MM.1S (cell line): ENCODE data around the gene DCPS.

Experiments
- DNase-seq: peaks from one replicate; pipeline ENCODE4 v3.0.0-alpha.2; 2015
- H2AFZ ChIP-seq: fragments of 300-600 bp; sonication (generic); 2 replicates; pipeline ENCODE4 v1.6.0; 2016; ENCODE audit warnings: antibody characterized with exemption, low read length
- H3F3A ChIP-seq: fragments of 300-600 bp; sonication (generic); 2 replicates; pipeline ENCODE4 v1.6.1; 2016; ENCODE audit warnings: mild to moderate bottlenecking, antibody characterized with exemption, low read length, moderate library complexity, mixed read lengths; ENCODE audit not compliant: insufficient read depth
- H3K27ac ChIP-seq: fragments of 300-600 bp; sonication (generic); 2 replicates; pipeline ENCODE4 v1.5.1; 2016; ENCODE audit warnings: mild to moderate bottlenecking, low read length
- H3K27me3 ChIP-seq: fragments of 300-600 bp; sonication (generic); replicated peaks from 2 replicates; pipeline ENCODE4 v1.6.0; 2016; ENCODE audit warnings: low read length; ENCODE audit not compliant: insufficient read depth
- H3K36me3 ChIP-seq: fragments of 300-600 bp; sonication (generic); replicated peaks from 2 replicates; pipeline ENCODE4 v1.6.1; 2016; ENCODE audit warnings: mild to moderate bottlenecking, low read length, mixed read lengths; ENCODE audit not compliant: insufficient read depth
- H3K4me1 ChIP-seq: fragments of 300-600 bp; sonication (generic); 2 replicates; pipeline ENCODE4 v1.6.1; 2016; ENCODE audit warnings: low read length, mixed read lengths
- H3K4me2 ChIP-seq: fragments of 300-600 bp; sonication (generic); 2 replicates; pipeline ENCODE4 v1.6.0; 2016; ENCODE audit warnings: low read depth, low read length
- H3K4me3 ChIP-seq: fragments of 300-600 bp; sonication (generic); 2 replicates; pipeline ENCODE4 v1.5.1; 2016; ENCODE audit warnings: low read length, mixed read lengths
- H3K79me2 ChIP-seq: fragments of 300-600 bp; sonication (generic); 2 replicates; pipeline ENCODE4 v1.6.1; 2016; ENCODE audit warnings: mixed run types, low read length, mixed read lengths
- H3K9ac ChIP-seq: fragments of 300-600 bp; sonication (generic); 2 replicates; pipeline ENCODE4 v1.6.1; 2016; ENCODE audit warnings: low read length, mixed read lengths
- H3K9me2 ChIP-seq: fragments of 300-600 bp; sonication (generic); replicated peaks from 2 replicates; pipeline ENCODE4 v1.6.1; 2016; ENCODE audit warnings: mild to moderate bottlenecking, low read length, mixed read lengths; ENCODE audit not compliant: insufficient read depth
- H3K9me3 ChIP-seq: fragments of 300-600 bp; sonication (generic); replicated peaks from 2 replicates; pipeline ENCODE4 v1.6.1; 2016; ENCODE audit warnings: mild to moderate bottlenecking, low read length, mixed read lengths; ENCODE audit not compliant: insufficient read depth
- H4K20me1 ChIP-seq: fragments of 300-600 bp; sonication (generic); 2 replicates; pipeline ENCODE4 v1.6.1; 2016; ENCODE audit warnings: mild to moderate bottlenecking, low read length, moderate library complexity, mixed read lengths; ENCODE audit not compliant: insufficient read depth
- CTCF ChIP-seq: fragments of 300-600 bp; sonication (generic); IDR thresholded peaks from 2 replicates; pipeline ENCODE4 v1.5.1; 2016; ENCODE audit warnings: antibody characterized with exemption, low read length, mixed read lengths
- EZH2 ChIP-seq: fragments of 300-600 bp; sonication (generic); optimal IDR thresholded peaks from 2 replicates; pipeline ENCODE3; 2017; ENCODE audit warnings: low read depth, mild to moderate bottlenecking, antibody characterized with exemption, low read length, mixed read lengths
- EZH2phosphoT487 ChIP-seq: fragments of 300-600 bp; sonication (generic); IDR thresholded peaks from 2 replicates; pipeline ENCODE4 v1.6.1; 2018; ENCODE audit warnings: antibody characterized with exemption, low read length

Gene DCPS

DNA sequence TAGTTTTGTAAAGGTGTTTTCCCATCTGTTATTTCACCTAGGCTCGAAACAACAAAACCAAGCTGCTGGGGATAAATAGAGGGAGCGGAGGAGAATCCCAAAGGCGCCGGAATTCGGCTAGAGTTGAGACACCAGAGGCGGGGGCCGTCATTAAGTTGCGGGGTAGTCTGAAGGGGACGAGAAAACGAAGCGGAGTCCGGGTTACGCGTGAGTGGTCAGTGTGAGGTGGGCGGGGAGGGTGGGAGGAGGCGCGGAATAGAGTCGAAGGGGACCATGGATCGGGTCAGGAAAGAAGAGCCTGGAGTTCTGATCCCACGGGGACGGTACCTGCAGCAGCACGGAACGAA, 35.5 kb upstream of the DCPS start:
- peak; percentile 9 for DNase-seq
- no peaks in the 10 kb centered on the region for H4K20me1 ChIP-seq
- H3K36me3 ChIP-seq = peaks cover 29% of the 10 kb centered on the region; the same call in 1 of the 2 replicates
- H3K4me3 ChIP-seq = peak overlapping the region; percentile 100
- TF ChIP-seq EZH2phosphoT487 = no peak
- TF ChIP-seq EZH2 = no peak
- TF ChIP-seq CTCF = no peak
- H3K4me1 ChIP-seq = peaks cover 12% of the 10 kb centered on the region
- no peaks in the 10 kb centered on the region for H3K27me3 ChIP-seq
- H2AFZ ChIP-seq = peak overlapping the region; percentile 42; the same call in 1 of the 2 replicates
- peak overlapping the region; percentile 93 for H3K4me2 ChIP-seq
- H3K27ac ChIP-seq = peak overlapping the region; percentile 65; the same call in 1 of the 2 replicates
- peaks cover 4% of the 10 kb centered on the region; the same call in 1 of the 2 replicates for H3F3A ChIP-seq
- H3K9me3 ChIP-seq = no peaks in the 10 kb centered on the region
- H3K9me2 ChIP-seq = no peaks in the 10 kb centered on the region
- peaks cover 67% of the 10 kb centered on the region for H3K79me2 ChIP-seq
- H3K9ac ChIP-seq = peak overlapping the region; percentile 95

- H3K9me2 ChIP-seq = no peaks in the 10 kb centered on the region
- H4K20me1 ChIP-seq = no peaks in the 10 kb centered on the region
- H3K36me3 ChIP-seq = peaks cover 23% of the 10 kb centered on the region; the same call in 1 of the 2 replicates
- peak within 1 kb of the TSS; percentile 93 for H3K4me2 ChIP-seq
- H3K4me1 ChIP-seq = peaks cover 12% of the 10 kb centered on the region
- peak within 1 kb of the TSS; percentile 79 for H2AFZ ChIP-seq
- H3K79me2 ChIP-seq = peaks cover 64% of the 10 kb centered on the region
- H3F3A ChIP-seq = peaks cover 4% of the 10 kb centered on the region; the same call in 1 of the 2 replicates
- peak within 1 kb of the TSS; percentile 100 for H3K4me3 ChIP-seq
- H3K9ac ChIP-seq = peak within 1 kb of the TSS; percentile 95
- H3K27ac ChIP-seq = peak within 1 kb of the TSS; percentile 65; the same call in 1 of the 2 replicates
- TF ChIP-seq EZH2phosphoT487 (no peak), CTCF (no peak), EZH2 (no peak)
- H3K9me3 ChIP-seq = no peaks in the 10 kb centered on the region
- H3K27me3 ChIP-seq = no peaks in the 10 kb centered on the region
- DNase-seq = peak; percentile 100
Measured at GRCh38 chr11:126268708-126269579, 34.9 kb upstream of the DCPS start, which contains the start of the genes FOXRED1 and SRPRA. Gene FOXRED1 (plus strand): TSS chr11:126269154. CDS start chr11:126269207, 53 bp downstream. Gene SRPRA (minus strand): TSS chr11:126268895. CDS start chr11:126268804, 91 bp downstream.

- Histone ChIP-seq H3K4me3 (no peak overlapping the region), H3K27ac (no peak overlapping the region), H3K36me3 (no peaks in the 10 kb centered on the region)
Measured at GRCh38 chr11:126277322-126277721, 26.5 kb upstream of the DCPS start.

More at GRCh38 chr11:126277322-126277721, 26.5 kb upstream of the DCPS start:
- Histone ChIP-seq H3K79me2 (no peaks in the 10 kb centered on the region), H3K9me2 (no peaks in the 10 kb centered on the region), H3K4me2 (no peak overlapping the region), H2AFZ (no peak overlapping the region), H3K9ac (no peak overlapping the region), H3K27me3 (no peaks in the 10 kb centered on the region), H3K4me1 (no peaks in the 10 kb centered on the region), H4K20me1 (no peaks in the 10 kb centered on the region), H3K9me3 (no peaks in the 10 kb centered on the region), H3F3A (0 out of 2 replicates have a peak, but pooled peaks cover 3% of the 10 kb centered on the region)
- TF ChIP-seq EZH2phosphoT487 (no peak), CTCF (no peak), EZH2 (no peak)
- DNase-seq = no peak
